Measurements from ENCODE around the gene CDH15. TPM values are rescaled to one million over a fixed set of nuclear protein-coding genes. Genes with fewer than 3 reads are reported as not detected.
"Not testable (repeated sequence)": the region's sequence is repeated elsewhere in the genome, so short reads cannot be mapped to it uniquely, and the experiment has no call there.

Gene CDH15
- total RNA-seq, 1 donor from 2014 or later, result 0.27 TPM

DNA sequence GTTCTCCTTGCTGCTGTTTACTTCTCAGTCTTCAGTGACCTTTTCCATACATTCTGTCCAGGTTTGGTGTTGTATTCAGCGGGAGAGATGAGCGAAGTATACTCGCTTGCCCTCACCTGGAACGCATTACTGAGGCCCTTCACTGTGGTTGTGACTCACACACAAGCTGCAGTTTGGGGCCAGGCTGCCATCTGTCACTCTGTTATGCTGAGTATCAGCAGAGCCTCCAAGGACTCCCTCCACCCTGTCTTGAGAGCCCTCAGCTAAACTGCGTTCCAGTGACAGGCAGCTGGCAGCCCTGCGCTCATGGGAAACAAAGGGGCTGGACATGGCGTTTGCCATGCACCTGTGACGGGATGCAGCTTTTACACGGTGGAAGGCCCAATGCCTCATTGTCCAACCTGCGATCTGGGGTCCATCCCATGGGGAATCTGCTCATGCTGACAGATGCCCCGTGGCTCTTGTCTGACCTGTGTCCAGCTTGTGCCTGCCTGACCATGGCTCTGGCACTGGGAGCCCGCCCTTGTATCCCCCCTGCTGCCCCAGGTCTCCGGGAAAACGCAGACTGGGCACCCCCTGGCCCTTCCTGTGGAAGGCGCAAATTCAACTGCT lies 39.5 kb downstream of the CDH15 start:
- intact Hi-C loops (cut with DNase I), result loop anchor here (10.0 kb wide), 1 partner anchor 116 kb away; the partner anchor contains the start of gene ACSF3

DNA sequence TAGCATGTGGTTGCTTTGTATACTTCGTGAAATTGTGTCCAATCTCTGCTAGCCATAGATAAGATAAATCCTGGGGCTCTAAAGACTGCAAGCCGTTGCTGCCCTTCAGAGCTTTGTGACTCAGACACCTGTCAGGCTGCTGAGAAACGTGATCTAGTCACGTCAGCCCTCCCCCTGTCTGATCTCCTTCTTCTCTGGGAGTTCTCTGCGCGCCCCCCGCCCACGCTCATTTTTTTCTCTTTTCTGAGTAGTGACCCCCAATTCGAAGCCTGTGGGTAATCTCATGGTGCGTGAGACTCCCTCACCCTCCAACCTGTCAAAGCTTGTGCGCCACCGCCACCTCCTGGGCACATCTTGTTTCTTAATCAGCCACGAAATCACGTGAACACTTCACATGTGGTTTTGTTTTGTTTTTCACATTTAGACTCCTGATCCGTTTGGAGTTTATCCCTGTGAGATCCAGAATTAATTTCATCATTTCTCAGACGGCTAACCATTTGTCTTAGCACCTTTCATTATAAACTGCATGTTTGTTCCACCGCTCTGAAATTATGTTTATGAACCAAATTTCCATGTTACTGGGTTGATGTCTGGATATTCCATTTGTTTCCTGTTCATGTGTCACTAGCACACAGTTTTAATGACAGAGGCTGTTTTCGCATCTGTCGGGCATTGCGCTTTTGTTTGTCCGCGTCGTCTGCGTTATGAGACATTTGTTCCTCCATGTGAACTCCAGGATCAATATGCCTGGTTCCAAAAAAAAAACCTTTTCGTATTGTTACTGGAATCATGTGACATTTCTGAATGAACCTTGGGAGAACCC lies 45.0 kb downstream of the CDH15 start:
- peak; percentile 85 for DNase-seq (ENCODE audit: low spot score)
- intact Hi-C loops (cut with DNase I), result loop anchor here (2.0 to 10.0 kb wide), 5 partner anchors 122 to 644 kb away; partner anchors contain the start of genes ACSF3, APRT and ZC3H18

More for the DNA sequence above, 39.5 kb downstream of the CDH15 start:
- no peak for DNase-seq (ENCODE audit: low spot score)

DNA sequence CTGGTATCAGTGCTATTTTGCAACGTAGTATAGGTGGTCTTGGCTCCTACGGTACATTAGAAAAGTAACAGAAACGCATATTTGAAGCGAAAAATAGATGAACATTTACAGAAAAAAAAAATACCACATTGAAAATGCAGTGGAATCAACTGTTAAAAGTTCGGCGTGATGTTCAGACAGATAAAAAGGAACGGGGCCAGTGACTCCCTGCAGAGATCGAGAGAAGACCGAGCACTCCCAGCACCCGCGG lies 45.5 kb downstream of the CDH15 start:
- no peak for DNase-seq (ENCODE audit: low spot score)
- intact Hi-C loops (cut with DNase I), result loop anchor here (2.0 to 10.0 kb wide), 5 partner anchors 122 to 645 kb away; partner anchors contain the start of genes ACSF3, APRT and ZC3H18

DNA sequence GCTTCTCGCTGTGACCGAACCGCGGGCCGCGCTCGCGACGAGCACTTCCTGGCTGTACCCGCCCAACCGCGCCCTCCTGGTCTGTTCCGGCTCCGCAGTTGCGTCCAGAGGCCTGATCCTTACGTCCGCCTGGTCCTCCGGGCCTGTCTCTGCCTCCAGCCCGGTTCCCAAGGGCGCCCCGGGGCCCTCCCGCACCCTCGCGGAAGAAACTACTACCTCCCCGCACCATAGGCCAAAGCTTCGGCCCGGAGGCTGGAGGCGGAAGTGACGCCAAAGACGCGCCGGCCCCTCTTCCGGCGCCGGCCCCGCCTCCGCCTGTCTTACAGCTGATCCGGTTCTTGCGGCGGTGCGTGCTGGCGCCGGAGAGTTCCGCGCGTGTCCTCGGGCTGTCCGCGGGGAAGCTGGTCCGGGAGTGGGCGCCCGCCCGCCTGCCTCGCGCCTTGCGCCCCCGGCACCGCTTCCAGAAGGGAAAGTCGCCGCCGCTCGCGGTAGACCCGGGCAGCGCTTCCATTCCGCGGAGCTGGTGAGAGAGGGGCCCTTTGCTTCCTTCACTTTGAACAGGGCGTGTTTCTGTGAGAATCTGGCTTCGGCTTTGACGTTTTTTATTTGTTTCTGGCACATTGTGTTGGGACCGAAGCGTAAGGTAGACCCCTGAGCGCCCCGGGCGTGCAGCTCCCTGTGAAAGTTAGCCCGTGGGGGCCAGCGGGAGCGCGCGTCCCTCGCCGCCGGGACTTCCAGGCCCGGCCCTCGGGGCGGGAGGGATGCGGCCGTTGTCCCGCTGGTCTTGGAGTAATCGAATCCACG lies 46.0 kb downstream of the CDH15 start, which contains the start of gene ZNF778:
Gene ZNF778 (plus strand): TSS at position 316 of the 804 bp plus-strand sequence. CDS start 3,425 bp downstream, outside the sequence.
- intact Hi-C loops (cut with DNase I), result loop anchor here (2.0 to 10.0 kb wide), 5 partner anchors 123 to 645 kb away; partner anchors contain the start of genes ACSF3, APRT and ZC3H18

DNA sequence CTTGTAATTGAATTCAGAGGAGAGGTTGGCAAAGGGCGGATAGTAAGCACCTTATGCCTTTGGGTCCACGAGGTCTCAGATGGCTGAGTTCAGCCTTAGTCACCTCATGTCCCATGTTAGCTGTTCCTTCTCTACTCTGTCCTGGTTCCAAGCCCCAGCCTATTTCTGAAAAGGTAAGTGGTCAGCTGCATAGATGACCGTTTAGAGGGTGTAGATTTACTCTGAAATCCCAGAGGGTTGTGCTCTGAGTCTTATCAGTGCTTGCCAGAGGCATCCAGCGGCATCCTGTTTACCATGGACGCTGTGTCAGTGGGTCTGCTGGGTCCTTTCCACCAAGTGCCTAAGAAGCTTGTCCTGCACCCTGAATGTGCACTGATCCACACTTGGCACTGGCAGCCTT lies 47.8 kb downstream of the CDH15 start:
- intact Hi-C loops (cut with DNase I), result loop anchor here (5.0 to 10.0 kb wide), 4 partner anchors 125 to 647 kb away; partner anchors contain the start of genes ACSF3, APRT and ZC3H18

More for the DNA sequence above, 46.0 kb downstream of the CDH15 start, which contains the start of gene ZNF778:
- DNase-seq (ENCODE audit: low spot score), result peak; percentile 92

DNA sequence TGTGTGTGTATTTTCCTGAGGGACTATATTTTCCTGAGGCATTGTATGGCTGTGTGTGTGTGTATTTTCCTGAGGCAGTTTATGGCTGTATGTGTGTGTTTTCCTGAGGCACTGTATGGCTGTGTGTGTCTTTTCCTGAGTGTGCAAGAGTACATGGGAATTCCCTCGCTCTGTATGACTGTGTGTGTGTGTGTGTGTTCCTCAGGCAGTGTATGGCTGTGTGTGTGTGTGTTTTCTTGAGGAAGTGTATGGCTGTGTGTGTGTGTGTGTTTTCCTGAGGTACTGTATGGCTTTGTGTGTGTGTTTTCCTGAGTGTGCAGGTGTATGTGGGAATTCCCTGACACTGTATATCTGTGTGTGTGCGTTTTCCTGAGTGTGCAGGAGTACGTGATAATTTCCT lies 50.1 kb downstream of the CDH15 start:
- DNase-seq (ENCODE audit: low spot score), result no peak
- intact Hi-C loops (cut with DNase I), result no loop called here

More for the DNA sequence above, 47.8 kb downstream of the CDH15 start:
- DNase-seq (ENCODE audit: low spot score), result no peak

DNA sequence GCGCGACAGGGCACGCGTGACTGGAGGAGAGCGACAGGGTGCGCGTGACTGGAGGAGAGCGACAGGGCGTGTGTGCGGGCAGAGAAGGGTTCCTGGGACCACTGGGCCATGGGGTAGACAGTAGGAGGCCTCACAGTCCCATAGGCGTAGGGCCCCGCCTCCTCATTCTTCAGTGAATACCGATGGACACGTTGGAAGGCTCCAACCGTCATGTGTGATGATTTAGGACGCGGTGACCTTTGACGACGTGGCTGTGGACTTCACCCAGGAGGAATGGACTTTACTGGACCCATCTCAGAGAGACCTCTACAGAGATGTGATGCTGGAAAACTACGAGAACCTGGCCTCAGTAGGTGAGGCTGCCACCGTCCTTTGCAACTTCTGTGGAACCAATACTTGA lies 51.4 kb downstream of the CDH15 start:
- intact Hi-C loops (cut with DNase I), result no loop called here

DNA sequence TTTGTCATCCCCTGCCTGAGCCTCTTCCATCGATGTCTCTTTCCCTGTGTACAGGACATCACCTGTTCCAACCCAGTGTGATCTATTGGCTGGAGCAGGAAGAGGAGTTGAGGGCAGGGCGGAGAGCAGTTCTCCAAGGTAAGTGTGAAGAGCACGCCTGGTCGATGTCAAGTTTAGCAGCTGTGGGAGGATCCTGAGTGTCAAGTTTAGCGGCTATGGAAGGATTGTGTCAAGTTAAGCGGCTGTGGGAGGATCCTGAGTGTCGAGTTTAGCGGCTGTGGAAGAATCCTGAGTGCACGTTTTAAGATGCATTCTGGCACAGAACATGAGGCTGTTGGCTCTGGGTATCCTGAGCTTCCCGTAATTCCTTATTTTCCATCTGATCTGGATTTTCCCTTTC lies 53.1 kb downstream of the CDH15 start:
- DNase-seq (ENCODE audit: low spot score), result no peak
- intact Hi-C loops (cut with DNase I), result no loop called here

More for the DNA sequence above, 51.4 kb downstream of the CDH15 start:
- no peak for DNase-seq (ENCODE audit: low spot score)

DNA sequence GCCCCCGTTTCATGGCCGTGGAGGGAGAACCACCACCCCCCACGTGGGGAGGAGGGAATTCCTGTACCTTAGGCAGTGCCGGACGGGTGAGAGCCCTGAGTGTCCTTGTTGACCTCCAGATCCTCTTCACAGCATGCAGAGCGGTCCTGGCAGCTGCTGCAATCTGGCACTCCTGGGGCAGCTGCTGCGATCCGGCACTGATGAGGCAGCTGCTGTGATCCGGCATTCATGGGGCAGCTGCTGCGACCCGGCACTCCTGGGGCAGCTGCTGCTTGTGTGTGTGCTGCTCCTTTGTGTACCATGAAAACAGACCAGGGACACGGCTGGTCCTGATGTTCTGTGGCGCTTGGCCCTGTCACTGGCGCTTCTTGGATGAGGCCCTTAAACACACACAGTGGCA lies 58.7 kb downstream of the CDH15 start:
- no peak for DNase-seq (ENCODE audit: low spot score)
- intact Hi-C loops (cut with DNase I), result no loop called here

DNA sequence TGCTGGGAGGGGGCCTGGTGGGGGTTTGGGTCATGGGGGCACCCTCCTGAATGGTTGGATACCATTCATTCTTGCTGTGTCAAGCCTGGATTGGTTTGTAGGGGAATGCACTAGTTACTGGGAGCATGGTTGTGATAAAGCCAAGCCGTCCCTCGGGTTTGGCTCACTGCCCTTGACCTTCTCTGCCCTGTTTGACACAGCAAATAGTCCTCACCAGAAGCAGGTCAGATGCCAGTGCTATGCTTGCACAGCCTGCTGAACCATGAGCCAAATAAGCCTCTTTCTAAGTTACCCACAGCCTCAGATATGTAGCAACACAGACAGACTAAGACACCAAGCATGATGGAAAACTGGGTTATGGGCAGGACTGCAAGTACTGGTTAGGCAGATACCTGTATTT lies 60.6 kb downstream of the CDH15 start:
- intact Hi-C loops (cut with DNase I), result no loop called here

DNA sequence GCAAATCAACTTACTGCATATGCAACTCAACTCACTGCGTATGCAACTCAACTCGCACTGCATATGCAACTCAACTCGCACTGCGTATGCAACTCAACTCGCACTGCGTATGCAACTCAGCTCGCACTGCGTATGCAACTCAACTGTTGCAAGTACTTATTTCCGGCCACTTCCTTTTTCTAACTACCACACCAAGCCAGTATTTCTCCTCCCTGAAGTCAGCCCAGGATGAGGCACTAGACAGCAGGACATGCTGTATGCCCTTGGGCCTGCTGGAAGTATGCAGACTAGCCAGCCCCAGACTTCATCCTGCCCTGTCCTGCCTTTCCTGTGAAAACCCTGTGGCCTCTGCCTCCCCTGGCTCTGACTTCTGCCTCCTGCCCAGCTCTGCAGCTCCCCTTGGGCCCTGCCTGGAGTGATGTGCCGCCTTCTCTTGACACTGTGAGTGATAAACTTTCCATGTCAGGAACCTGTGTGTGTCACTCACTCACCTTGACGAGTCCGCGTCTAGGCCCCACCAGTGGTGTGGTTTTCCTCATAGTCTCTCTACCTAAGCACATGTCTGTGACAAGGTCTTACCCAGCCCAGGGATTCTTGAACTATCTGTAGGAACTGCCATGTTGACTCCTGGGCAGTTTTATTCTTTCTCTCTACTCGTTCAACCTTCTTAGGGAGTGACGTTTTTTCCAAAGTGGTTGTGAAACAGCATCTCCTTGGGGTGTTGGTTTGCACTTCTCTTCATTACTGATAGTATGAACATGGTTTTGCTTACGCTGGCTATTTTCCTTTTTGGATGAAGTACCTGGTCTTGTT lies 62.3 kb downstream of the CDH15 start:
- intact Hi-C loops (cut with DNase I), result no loop called here
- no peak for DNase-seq (ENCODE audit: low spot score)

More for the DNA sequence above, 60.6 kb downstream of the CDH15 start:
- no peak for DNase-seq (ENCODE audit: low spot score)

DNA sequence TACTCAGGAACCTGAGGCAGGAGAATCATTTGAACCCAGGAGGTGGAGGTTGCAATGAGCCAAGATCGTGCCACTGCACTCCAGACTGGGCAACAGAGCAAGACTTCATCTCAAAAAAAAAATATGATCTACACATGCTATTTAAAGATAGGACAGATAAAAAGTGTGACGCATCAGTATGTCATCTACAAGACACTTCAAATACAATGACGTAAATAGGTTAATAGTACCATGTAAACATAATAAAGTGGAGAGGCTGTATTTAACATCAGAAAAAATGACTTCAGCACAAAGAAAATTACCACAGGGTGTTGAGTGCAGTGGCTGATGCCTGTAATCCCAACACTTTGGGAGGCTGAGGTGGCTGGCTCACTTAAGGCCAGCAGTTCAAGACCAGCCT lies 66.2 kb downstream of the CDH15 start:
- intact Hi-C loops (cut with DNase I), result no loop called here
- DNase-seq (ENCODE audit: low spot score), result no peak

DNA sequence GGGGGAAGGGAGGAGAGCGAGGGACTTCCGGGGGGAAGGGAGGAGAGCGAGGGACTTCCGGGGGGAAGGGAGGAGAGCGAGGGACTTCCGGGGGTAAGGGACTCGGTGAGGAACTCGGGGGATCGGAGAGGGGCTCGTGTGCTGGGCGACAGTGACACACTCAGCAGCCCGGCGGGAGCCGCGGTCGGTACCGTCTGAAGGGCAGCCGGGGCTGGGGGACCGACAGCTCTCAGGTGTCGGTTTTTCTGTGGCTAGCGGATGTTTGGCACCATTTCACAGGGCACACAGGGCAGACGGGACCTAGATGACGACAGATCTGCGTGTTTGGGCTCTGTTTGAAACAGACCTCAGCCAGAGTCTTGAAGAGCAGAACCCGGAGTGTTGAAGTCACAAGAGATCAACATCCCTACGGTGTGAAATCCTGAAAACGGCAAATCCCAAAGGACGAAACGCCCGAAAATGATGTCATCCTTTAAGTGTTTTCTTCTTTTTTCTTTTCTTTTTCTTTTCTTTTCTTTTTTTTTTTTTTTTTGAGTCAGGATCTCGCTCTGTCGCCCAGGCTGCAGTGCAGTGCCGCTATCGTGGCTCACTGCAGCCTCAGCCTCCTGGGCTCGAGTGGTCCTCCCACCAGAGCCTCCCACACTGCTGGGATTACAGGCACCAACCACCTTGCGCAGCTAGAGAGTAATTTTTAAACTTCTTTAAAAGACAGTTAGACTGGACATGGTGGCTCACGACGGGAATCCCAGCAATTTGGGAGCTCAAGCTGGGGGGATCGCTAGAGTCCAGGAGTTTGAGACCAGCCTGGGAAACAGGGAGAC lies 69.8 kb downstream of the CDH15 start:
- intact Hi-C loops (cut with DNase I), result no loop called here
- DNase-seq (ENCODE audit: low spot score), result peak; percentile 85

DNA sequence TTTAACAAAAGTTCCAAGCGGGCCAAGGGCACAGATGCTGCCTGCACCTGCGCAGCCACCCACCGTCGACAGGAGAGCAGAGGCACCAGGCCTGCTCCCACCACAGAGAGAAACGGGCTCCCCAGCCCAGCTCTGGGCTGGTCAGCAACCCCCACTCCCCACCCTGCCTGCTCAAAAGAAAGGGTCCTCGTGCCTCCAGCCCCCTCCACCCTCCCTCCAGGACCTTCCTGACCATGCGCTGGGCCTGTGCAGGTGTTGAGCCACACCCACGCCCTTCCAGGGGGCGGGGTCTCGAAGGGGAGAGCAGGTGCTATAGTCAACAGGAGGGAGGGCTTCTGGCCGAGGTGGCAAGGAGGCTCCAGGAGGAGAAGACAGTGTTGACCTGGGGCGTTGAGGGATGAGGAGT lies 71.2 kb downstream of the CDH15 start:
- no peak for DNase-seq (ENCODE audit: low spot score)
- intact Hi-C loops (cut with DNase I), result no loop called here

DNA sequence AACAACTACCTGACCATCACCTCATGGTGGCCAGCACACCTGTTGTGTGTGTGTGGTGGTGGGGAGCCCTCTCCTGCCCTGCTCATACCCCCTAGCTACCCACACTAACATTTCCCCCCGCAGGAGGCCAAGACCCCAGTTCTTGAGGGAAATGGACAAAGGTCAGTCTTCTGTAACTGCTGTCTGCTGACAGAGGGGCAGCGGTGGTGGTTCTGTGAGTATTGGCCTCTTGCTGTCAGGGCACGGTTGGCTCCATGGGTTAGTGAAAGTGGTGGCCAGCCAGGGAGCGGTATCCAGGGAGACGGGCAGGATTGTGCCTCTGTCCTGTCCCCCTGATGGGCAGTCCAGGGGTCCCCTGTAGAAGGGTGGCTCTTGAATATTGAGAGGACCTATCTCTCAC lies 72.1 kb downstream of the CDH15 start:
- DNase-seq (ENCODE audit: low spot score), result no peak
- intact Hi-C loops (cut with DNase I), result no loop called here

DNA sequence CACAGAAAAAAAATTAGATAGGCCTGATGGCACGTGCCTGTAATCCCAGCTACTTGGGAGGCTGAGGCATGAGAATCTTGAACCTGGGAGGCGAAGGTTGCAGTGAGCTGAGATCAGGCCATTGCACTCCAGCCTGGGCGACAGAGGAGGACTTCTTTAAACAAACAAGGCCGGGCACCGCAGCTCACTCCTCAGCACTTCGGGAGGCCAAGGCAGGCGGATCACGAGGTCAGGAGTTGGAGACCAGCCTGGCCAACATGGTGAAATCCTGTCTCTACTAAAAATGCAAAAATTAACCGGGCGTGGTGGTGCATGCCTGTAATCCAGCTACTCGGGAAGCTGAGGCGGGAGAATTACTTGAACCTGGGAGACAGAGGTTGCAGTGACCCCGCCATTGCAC lies 72.7 kb downstream of the CDH15 start:
- intact Hi-C loops (cut with DNase I); DNase-seq (ENCODE audit: low spot score): not testable (repeated sequence)

DNA sequence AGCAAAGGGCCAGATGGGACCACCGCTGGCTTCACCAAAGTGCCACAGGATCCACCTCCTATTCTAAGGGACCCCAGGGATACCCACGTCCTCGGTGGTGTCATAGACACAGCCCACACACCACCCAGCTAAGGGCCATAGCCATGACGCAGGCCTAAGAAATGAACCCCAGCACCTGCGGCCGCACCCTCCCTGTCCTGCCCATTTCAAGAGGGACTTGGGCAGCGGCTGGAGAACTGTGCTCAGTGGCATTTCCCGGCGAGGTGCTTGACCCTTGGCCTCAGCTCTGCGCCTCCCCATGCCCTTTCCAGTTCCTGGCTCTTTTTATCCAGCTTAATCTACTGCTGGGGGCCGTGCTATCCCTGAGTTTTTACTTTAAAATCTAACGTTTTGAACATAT lies 73.2 kb downstream of the CDH15 start:
- intact Hi-C loops (cut with DNase I), result no loop called here
- DNase-seq (ENCODE audit: low spot score), result no peak

All from cardiac septum (tissue), 1 donor.